Endothelial cell of umbilical vein (primary cell): ENCODE results near the gene FOXL2. TPM values are rescaled to one million over a fixed set of nuclear protein-coding genes. Genes with fewer than 3 reads are reported as not detected.

Source experiments
- BruUV-seq: library from RNA; stranded (reverse); fragments of 400-500 nt; replicated peaks from 2 replicates; lab custom pipeline; 2021; lab: Mats Ljungman, UMichigan
- CTCF ChIA-PET: fragments of 300-600, 350-600 bp; sonication (Branson Sonifier 250); formaldehyde crosslinking; loops from one replicate; lab custom pipeline; 2021; ENCODE audit warnings: antibody characterized with exemption, inconsistent platforms; lab: Charles Lee
- POLR2A ChIA-PET: fragments of 300-600, 350-600 bp; sonication (Branson Sonifier 250); formaldehyde crosslinking; loops from one replicate; lab custom pipeline; 2021; ENCODE audit warnings: antibody characterized with exemption, inconsistent platforms; lab: Charles Lee
- DNase-seq: peaks from one replicate; pipeline ENCODE4 v3.0.0-alpha.2; 2011; ENCODE audit warnings: low read depth, low spot score
- FAIRE-seq: peaks from 2 replicates; lab custom pipeline; 2011; peaks lifted over from hg19 to GRCh38; lab: Jason Lieb, UNC
- H2AFZ ChIP-seq: 2 replicates; pipeline ENCODE4 v1.6.0; 2012; ENCODE audit warnings: low read depth, low read length, control low read depth, inconsistent platforms
- H3K27ac ChIP-seq: 2 replicates; pipeline ENCODE4 v1.5.1; 2011; ENCODE audit warnings: low read depth, mild to moderate bottlenecking, control low read depth, low read length, moderate library complexity; ENCODE audit not compliant: insufficient read depth
- H3K27me3 ChIP-seq, 2 experiments: 2 replicates each; pipeline versions ENCODE4 v1.6.0 to v1.6.1; 2011; ENCODE audit warnings: low read length in 2 of 2, mixed read lengths in 1 of 2; ENCODE audit not compliant: control insufficient read depth in 2 of 2, insufficient read depth in 2 of 2
- H3K36me3 ChIP-seq, 2 experiments: 2 replicates in 1 of 2; 3 replicates in 1 of 2; pipeline ENCODE4 v1.5.1; 2011; ENCODE audit warnings: low read length in 2 of 2, mild to moderate bottlenecking in 1 of 2, moderate library complexity in 1 of 2; ENCODE audit not compliant: control insufficient read depth in 2 of 2, insufficient read depth in 2 of 2; ENCODE audit errors: extremely low read depth in 1 of 2
- H3K4me1 ChIP-seq: 3 replicates; pipeline ENCODE4 v1.5.1; 2011; ENCODE audit warnings: mild to moderate bottlenecking, low read length; ENCODE audit not compliant: control insufficient read depth, insufficient read depth; ENCODE audit errors: extremely low read depth
- H3K4me2 ChIP-seq: 2 replicates; pipeline ENCODE4 v1.6.1; 2011; ENCODE audit warnings: low read length, control low read depth, mixed read lengths; ENCODE audit not compliant: insufficient read depth
- H3K4me3 ChIP-seq, 3 experiments: fragments of 200-600 bp in 1 of 3; sonication (generic), shearing (Covaris generic) in 1 of 3; replicated peaks in 1 of 3; 2 replicates each; pipeline ENCODE4 v1.5.1; 2011 to 2016; ENCODE audit warnings: control low read depth in 3 of 3, low read length in 3 of 3, mild to moderate bottlenecking in 2 of 3, inconsistent platforms in 1 of 3, low read depth in 1 of 3, moderate library complexity in 1 of 3; ENCODE audit not compliant: insufficient read depth in 1 of 3
- H3K79me2 ChIP-seq: 2 replicates; pipeline ENCODE4 v1.6.0; 2012; ENCODE audit warnings: low read length, inconsistent platforms; ENCODE audit not compliant: control insufficient read depth, insufficient read depth
- H3K9ac ChIP-seq: replicated peaks from 2 replicates; pipeline ENCODE3; 2011; ENCODE audit warnings: low read length, control low read depth; ENCODE audit not compliant: insufficient read depth; ENCODE audit errors: extremely low read depth
- H3K9me1 ChIP-seq: replicated peaks from 3 replicates; pipeline ENCODE4 v1.6.0; 2011; ENCODE audit warnings: mild to moderate bottlenecking, low read length; ENCODE audit not compliant: control insufficient read depth, insufficient read depth; ENCODE audit errors: extremely low read depth
- H3K9me3 ChIP-seq: replicated peaks from 2 replicates; pipeline ENCODE4 v1.5.1; 2012; ENCODE audit warnings: low read length, inconsistent platforms; ENCODE audit not compliant: control insufficient read depth, insufficient read depth
- H4K20me1 ChIP-seq: replicated peaks from 2 replicates; pipeline ENCODE3; 2011; ENCODE audit warnings: mild to moderate bottlenecking, low read length; ENCODE audit not compliant: control insufficient read depth, insufficient read depth; ENCODE audit errors: extremely low read depth
- CTCF ChIP-seq, 2 donors: IDR thresholded peaks; 1 replicate in 1 of 2; 2 replicates in 1 of 2; pipeline ENCODE4 v1.5.1; 2011; ENCODE audit warnings: low read length in 2 of 2, mild to moderate bottlenecking in 2 of 2, moderate library complexity in 2 of 2, control low read depth in 1 of 2, inconsistent platforms in 1 of 2, low read depth in 1 of 2; ENCODE audit not compliant: insufficient read depth in 1 of 2; ENCODE audit errors: extremely low read depth in 1 of 2
- EZH2 ChIP-seq: IDR thresholded peaks from 2 replicates; pipeline ENCODE4 v1.6.1; 2012; ENCODE audit warnings: borderline replicate concordance, low read depth, mild to moderate bottlenecking, moderate library complexity, low read length, inconsistent platforms; ENCODE audit not compliant: severe bottlenecking
- FOS ChIP-seq: IDR thresholded peaks from 2 replicates; pipeline ENCODE4 v1.6.1; 2011; ENCODE audit warnings: mild to moderate bottlenecking, low read length, moderate library complexity, borderline replicate concordance; ENCODE audit not compliant: insufficient read depth
- GATA2 ChIP-seq: IDR thresholded peaks from 2 replicates; pipeline ENCODE4 v1.7.0; 2011; ENCODE audit warnings: low read depth, mild to moderate bottlenecking, moderate library complexity, mixed read lengths, low read length; ENCODE audit not compliant: insufficient read length, insufficient read depth
- JUN ChIP-seq: IDR thresholded peaks from 2 replicates; pipeline ENCODE4 v1.6.1; 2011; ENCODE audit warnings: borderline replicate concordance, low read depth; ENCODE audit not compliant: insufficient read length, insufficient read depth
- MAX ChIP-seq: IDR thresholded peaks from 2 replicates; pipeline ENCODE4 v1.6.1; 2011; ENCODE audit not compliant: insufficient read depth, insufficient read length
- MYC ChIP-seq: IDR thresholded peaks from one replicate; pipeline ENCODE4 v1.6.1; 2011; ENCODE audit warnings: mild to moderate bottlenecking, low read depth, low read length
- POLR2A ChIP-seq: IDR thresholded peaks from 2 replicates; pipeline ENCODE4 v1.6.1; 2012; ENCODE audit warnings: low read depth, mild to moderate bottlenecking, control low read depth, low read length
- POLR2AphosphoS5 ChIP-seq: IDR thresholded peaks from 2 replicates; pipeline ENCODE4 v1.6.1; 2012; ENCODE audit warnings: low read depth, mild to moderate bottlenecking, control low read depth, low read length, moderate library complexity; ENCODE audit not compliant: insufficient read depth
- dilution Hi-C: fragments of 300-500 bp; cut with MboI; formaldehyde crosslinking; loops from one replicate; pipeline ENCODE4 v1.15.0; 2019; ENCODE audit warnings: low sequenced_read_pairs; ENCODE audit not compliant: extremely low pct_ligation_motif_present
- intact Hi-C: fragments of 100-400 bp; cut with micrococcal nuclease; formaldehyde crosslinking; loops from one replicate; pipeline ENCODE4 v1.10.0; 2022
- polyA plus RNA-seq, 4 experiments: library from polyadenylated mRNA; depleted of rRNA in 3 of 4; stranded (reverse) in 3 of 4; unstranded in 1 of 4; fragments of >200 nt; gene quantifications; 2 replicates each; pipeline versions ENCODE4 v1.2.1 to v1.2.3, GENCODE V29; 2011 to 2012; ENCODE audit warnings: missing spikeins in 1 of 4
- total RNA-seq: library from RNA; stranded (reverse); gene quantifications from 2 replicates; pipeline ENCODE4 v1.2.3, GENCODE V29; 2021

The FOXL2 gene
- total and polyA plus RNA-seq, 2 donors (not counting 3 experiments of a cell fraction or from before 2014, with no cell fraction given), result not detected

- H3K4me2 ChIP-seq, result no peak overlapping the region
- H3K4me1 ChIP-seq, result peaks cover 16% of the 10 kb centered on the region
These were observed 1.8 kb downstream of the FOXL2 start for GRCh38 chr3:138944929-138945708.

GRCh38 chr3:138944654-138944928, 2.3 kb downstream of the FOXL2 start:
- no peak for TF ChIP-seq GATA2
- TF ChIP-seq EZH2, result no peak
- no peak for TF ChIP-seq POLR2A
- no peak for TF ChIP-seq CTCF (IDR thresholded peaks at IDR 0.05; ENCODE audit: extremely low read depth in 1 of 2, insufficient read depth in 1 of 2, low read depth in 1 of 2, low read length in 2 of 2)
- no peak for TF ChIP-seq MAX
- TF ChIP-seq POLR2AphosphoS5, result no peak
- TF ChIP-seq JUN, result no peak
- TF ChIP-seq MYC, result no peak
- no peak for TF ChIP-seq FOS
- ChIA-PET CTCF (interaction anchor here (1.1 to 4.8 kb wide), 4 partner anchors 8 to 35 kb away, joined by 3 to 63 read pairs (median 4); no protein-coding TSS in a partner anchor), POLR2A (no interaction called here)
- Histone ChIP-seq H3K27me3 (peaks cover 79 to 99% of the 10 kb centered on the region in 2 experiments), H4K20me1 (no peaks in the 10 kb centered on the region), H3K27ac (no peak overlapping the region), H3K4me2 (no peak overlapping the region), H3K4me1 (peaks cover 10% of the 10 kb centered on the region), H3K9ac (no peak overlapping the region), H3K4me3 (no peak overlapping the region), H3K79me2 (no peaks in the 10 kb centered on the region), H2AFZ (no peak overlapping the region), H3K36me3 (no peaks in the 10 kb centered on the region), H3K9me1 (no peaks in the 10 kb centered on the region), H3K9me3 (no peaks in the 10 kb centered on the region)
- intact Hi-C loops (loop anchor here (10.0 kb wide), 1 partner anchor 600 kb away; the partner anchor contains the start of gene MRAS), dilution Hi-C loops (no loop called here)
- DNase-seq, result no peak
- BruUV-seq, result no TSS peak
- FAIRE-seq, result no peak

More at GRCh38 chr3:138944929-138945708, 1.8 kb downstream of the FOXL2 start:
- Histone ChIP-seq H2AFZ (no peak overlapping the region), H3K9ac (no peak overlapping the region), H3K79me2 (no peaks in the 10 kb centered on the region), H3K9me1 (no peaks in the 10 kb centered on the region), H3K4me3 (no peak overlapping the region), H3K27me3 (peaks cover 78 to 99% of the 10 kb centered on the region in 2 experiments), H3K9me3 (no peaks in the 10 kb centered on the region), H3K27ac (no peak overlapping the region), H4K20me1 (no peaks in the 10 kb centered on the region), H3K36me3 (no peaks in the 10 kb centered on the region)
- ChIA-PET CTCF (interaction anchor here (0.6 to 4.8 kb wide), 5 partner anchors 9 to 34 kb away, joined by 3 to 63 read pairs (median 4); no protein-coding TSS in a partner anchor), POLR2A (no interaction called here)
- intact Hi-C loops, result loop anchor here (10.0 kb wide), 1 partner anchor 600 kb away; the partner anchor contains the start of gene MRAS
- FAIRE-seq, result no peak
- no TSS peak for BruUV-seq
- dilution Hi-C loops, result no loop called here
- TF ChIP-seq JUN (no peak), EZH2 (peak; percentile 88)
- DNase-seq, result no peak
